NCI-H2081 treated with DMSO at 0.1 percent for 48 hours (cell line): ENCODE results near the gene PPCS.

Experiments used
- DNase-seq: peaks from one replicate; lab custom pipeline; 2025; lab: John Stamatoyannopoulos, UW

The PPCS gene

DNA sequence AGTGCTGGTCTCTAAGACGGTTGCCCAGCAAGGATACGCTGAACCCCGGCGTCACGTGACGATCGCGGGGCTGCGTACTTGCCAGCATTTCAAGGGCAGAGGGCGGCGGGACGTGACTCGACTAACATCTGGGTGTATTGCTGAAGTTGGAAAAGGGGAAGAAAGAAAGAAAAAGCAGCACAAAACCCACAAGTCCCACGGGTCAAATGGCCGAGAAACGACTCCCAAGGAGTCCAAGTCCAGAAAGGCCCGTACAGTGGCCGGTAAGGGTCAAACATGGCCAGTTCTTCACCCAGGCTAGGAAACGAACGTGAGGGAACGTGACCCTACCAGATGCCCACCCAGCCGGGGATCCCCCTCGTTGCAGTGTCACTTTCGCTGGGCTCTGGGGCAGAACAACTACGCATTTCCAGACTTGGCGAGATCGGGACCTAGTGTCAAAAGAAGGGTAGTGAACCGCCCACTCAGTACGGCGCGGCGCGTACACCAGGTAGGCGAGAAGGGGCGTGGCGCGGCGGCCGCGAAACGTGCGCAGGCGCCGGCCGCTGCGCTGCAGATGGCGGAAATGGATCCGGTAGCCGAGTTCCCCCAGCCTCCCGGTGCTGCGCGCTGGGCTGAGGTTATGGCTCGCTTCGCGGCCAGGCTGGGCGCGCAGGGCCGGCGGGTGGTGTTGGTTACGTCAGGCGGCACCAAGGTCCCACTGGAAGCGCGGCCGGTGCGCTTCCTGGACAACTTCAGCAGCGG is at the start of gene PPCS, which contains the start of gene ZMYND12:
Gene PPCS (plus strand): TSS at position 534 of the 744 bp plus-strand sequence. CDS start 23 bp downstream, at position 557.
Gene ZMYND12 (minus strand): TSS at position 13 of the 744 bp plus-strand sequence. CDS start 25 bp downstream, outside the sequence.
- DNase-seq, result peak; percentile 47

DNA sequence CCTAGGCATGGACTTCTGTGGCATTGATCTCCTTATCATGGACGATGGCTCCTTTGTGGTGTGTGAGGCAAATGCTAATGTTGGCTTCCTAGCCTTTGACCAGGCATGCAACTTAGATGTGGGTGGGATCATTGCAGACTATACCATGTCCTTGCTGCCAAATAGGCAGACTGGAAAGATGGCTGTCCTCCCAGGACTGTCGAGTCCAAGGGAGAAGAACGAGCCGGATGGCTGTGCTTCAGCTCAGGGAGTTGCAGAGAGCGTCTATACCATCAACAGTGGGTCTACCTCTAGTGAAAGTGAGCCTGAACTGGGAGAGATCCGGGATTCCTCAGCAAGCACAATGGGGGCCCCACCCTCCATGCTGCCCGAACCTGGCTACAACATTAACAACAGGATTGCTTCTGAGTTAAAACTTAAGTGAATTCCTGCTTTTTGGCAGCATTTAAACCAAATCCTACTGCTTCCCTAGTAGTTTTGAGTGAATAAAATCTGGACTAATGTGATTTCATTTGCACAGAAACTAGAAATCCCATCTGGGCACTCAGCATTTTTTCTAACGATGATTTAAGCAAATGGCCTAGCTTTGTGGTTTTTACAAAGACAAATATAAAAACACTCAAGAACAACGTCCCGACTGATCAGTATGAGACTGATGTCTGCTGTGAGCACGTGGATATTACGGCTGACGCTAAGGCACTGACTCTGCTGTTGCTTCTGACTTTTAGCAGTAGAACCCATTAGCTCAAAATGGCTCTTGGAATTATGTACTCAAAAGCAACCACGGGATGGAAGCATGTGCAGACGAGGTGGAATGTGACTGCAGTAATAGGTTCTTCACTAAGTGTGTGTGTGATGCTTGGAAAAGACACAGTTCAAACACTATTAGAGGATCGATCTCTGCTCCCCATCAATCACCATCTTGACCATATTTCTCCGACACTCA is 41.5 kb upstream of the PPCS start:
- no peak for DNase-seq

GRCh38 chr1:42417166-42417565 is 39.2 kb upstream of the PPCS start:
- DNase-seq, result no peak

DNA sequence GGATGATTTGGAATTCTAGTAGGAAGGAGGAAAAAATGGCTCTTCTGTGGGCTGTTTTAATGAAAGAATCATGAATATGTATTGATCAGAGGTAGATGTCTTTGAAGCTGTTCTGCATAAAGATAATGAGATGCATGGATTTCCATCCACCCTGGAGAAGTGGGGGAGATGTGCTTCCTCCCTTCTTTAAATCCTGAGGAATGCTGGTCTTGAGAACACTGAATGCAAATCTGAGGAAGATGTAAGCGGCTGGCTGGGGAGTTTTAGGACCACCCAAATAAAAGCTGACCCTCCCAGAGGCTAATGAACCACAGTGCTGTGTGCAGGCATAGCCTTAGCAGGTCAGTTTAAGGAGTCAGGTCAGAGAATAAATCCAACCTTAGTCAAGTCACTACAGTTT is 37.8 kb upstream of the PPCS start:
- no peak for DNase-seq

DNA sequence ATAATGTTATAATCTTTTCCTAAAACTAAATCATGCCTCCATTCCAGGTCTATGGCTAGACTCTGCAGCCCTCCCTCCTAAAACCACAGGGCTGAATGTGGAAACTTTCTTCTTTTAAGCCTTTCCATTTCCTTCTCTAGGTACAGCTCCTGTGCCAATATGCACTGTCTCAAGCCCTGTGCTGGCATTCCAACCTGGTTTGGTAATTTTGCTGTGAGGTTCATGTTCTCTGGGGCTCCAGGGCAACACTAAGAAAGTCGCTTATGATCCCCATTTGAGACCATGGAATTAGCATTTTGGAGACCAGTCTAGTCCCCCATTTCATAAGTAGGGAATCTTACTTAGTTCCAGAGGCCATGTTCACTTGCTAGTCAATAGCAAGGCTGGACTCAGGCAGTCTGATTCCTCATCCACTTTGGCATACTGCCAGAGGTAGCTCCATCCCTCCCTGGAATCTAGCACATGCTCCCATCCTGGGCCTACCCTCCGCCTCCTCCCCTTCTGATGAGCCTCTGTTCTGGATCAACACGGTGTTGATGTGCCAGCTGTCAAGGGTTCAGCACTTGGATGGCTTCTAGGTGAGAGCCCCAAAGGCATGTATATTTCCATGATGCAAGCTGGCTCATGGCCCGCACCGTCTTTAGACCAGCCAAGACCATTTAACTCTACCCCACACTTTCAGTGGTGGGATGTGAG is 37.1 kb upstream of the PPCS start:
- DNase-seq, result no peak

DNA sequence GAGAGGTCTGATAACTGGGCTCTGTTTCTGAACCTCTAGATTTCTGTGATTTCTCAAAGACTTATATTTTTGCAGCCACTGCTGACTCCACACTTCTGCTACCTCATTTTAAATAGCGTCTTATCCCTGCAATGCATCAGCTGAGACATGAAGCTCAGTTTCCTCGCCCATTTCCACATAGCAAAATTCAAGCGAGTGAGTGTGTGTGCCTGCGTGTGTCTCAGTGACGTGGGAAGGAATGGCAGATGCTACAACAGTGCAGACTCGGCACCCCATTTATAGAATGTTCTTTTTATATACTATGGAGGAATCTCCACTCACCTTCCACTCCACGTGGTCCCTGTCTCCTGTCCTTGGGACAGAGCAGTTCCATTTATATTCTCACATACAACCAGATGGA is 36.2 kb upstream of the PPCS start:
- DNase-seq, result no peak

DNA sequence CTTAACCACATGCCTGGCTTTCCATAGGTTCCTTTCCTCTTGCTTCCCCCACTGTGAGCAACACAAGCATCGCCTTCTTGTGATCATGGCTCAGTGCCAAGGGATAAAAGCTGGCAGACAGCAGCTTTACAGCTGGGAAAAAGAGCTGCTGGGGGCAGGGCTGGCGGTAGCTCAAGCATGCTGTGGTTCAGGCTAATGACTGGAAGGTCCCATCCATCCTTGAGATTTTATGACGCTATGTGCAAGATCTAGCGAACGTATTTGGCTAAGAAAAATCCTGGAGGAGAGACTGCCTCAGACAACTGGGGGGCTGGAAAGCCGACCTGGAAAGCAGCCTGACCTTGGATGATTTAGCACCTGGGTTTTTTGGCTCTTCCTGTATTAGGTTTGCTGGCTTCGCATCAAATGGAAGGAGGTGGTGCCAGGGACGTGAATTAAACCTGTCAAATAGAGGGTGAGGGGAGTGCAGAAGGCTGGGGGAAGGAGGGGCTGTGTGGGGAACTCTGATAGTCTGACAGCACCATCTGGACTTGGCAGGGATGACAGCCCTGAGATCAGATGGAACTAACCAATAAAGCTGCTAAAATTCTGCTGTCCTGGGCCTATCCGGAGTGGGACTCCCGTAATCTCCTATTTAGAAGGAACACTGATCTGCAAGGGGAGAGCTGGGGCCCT is 35.3 kb upstream of the PPCS start:
- DNase-seq, result peak; percentile 97

- peak; percentile 53 for DNase-seq
Observed at GRCh38 chr1:42422737-42423136, 33.6 kb upstream of the PPCS start.

- no peak for DNase-seq
Observed at GRCh38 chr1:42423681-42424080, 32.7 kb upstream of the PPCS start.

DNA sequence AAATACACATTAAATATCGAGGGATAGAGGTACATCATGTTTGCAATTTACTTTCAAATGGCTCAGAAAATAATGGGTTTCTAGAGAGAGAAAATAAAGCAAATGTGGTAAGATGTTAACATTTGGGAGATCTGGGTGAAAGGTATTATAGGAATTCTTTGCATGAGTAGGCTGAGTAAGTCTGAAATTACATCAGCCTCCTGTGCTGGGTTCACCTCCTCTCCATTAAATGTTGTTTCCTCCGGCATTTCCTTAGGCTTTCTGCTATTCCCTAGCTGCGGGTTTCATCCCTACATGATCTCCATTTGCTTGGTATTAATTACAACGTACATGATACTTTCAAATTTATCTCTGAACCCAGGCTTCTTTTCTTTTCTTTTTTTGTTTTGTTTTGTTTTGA is 32.1 kb upstream of the PPCS start:
- DNase-seq, result no peak

- no peak for DNase-seq
Observed at GRCh38 chr1:42427240-42427639, 29.1 kb upstream of the PPCS start.

GRCh38 chr1:42429603-42430002 is 26.7 kb upstream of the PPCS start:
- DNase-seq, result no peak

- DNase-seq, result no peak
Observed at GRCh38 chr1:42430286-42431135, 25.8 kb upstream of the PPCS start.

GRCh38 chr1:42431514-42431913 is 24.8 kb upstream of the PPCS start:
- no peak for DNase-seq

DNA sequence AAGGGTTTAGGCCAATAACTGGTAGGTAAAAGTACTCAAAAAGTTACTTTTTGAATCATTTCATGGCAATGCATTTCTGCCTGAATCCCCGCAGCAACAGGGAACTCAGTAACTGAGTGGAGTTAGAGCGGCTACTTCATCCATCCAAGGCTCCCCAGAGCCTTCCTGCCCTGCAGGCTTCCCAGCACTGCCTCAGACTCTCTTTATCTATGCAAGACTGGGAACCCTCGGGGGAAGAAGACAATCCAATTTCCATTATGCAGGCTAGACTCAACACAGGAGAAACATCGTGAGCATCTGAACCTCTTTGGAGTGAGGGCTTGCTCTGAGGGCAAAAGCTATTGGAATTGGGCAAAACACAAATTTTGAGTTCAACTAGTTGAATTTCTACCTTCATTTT is 23.6 kb upstream of the PPCS start:
- DNase-seq, result no peak

GRCh38 chr1:42433369-42433768 is 23.0 kb upstream of the PPCS start:
- DNase-seq, result no peak

DNA sequence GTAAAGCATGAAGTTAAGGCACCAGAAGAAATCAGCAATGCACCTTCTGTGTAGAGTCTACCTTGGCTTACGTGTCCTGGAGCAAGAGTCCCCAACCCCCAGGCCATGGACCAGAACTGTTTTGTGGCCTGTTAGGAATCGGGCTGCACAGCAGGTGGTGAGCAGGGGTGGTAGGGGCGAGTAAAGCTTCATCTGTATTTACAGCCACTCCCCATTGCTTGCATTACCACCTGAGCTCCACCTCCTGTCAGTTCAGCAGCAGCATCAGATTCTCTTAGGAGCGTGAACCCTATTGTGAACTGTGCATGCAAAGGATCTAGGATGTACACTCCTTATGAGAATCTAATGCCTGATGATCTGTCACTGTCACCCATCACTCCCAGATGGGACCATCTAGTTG is 22.0 kb upstream of the PPCS start:
- no peak for DNase-seq

DNA sequence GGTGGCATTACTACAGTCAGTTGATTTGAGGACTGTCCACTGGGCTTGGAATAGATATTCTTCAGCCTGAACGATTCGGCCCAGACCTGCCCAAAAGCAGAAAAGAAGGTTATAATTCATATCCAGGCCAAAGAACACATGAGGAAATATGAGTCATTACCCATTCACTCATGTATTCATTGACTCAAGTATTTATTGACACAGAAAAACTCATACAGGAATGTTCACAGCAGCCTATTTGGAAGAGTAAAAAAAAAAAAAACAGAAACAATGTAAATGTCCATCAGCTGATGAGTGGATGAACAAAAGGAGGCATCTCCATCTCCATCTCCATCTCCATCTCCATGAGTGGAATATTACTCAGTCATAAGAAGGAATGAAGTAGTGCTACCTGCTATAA is 16.4 kb upstream of the PPCS start:
- no peak for DNase-seq

DNA sequence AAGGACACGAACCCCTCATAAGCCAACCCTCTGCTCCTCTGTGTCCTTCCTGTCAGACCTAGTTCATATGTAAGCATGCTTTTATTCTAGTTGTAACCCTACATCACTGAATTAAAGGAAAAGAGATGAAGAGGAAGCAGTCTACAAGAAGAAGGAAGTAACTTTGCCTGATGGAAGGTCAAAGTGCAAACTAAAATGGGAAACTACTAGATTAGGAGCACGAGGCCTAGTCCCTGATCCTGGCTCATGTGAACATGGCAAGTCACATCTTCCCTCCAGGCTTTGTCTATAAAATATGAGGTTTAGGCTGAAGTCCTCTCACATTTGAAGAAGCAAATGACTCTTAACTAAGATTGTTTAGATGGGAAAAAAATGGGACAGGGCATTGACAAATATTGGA is 13.7 kb upstream of the PPCS start:
- no peak for DNase-seq

- DNase-seq, result peak; percentile 78
Observed at GRCh38 chr1:42449256-42449655, 7.1 kb upstream of the PPCS start.

DNA sequence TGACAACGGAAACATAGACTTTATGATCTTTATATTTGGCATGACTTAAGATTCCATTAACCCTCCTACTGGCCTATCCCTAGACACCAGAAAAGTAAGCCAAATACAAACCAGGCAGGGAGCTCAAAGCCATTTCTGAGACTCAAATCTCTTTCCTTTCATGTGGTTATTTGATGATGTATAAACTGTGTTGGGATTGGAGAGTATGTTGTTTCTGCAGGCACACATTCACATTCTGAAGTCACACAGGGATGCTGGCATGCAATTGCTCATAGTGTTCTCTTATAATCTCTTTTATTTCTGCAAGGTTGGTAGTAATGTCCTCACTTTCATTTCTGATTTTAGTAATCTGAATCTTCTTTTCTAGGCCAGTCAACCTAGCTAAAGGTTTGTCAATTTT is 6.3 kb upstream of the PPCS start:
- no peak for DNase-seq
